Measurements from ENCODE around the gene RNF215.
A peak's percentile ranks its signal among the peaks of the same experiment; 100 is the strongest.

RNF215 gene

DNA sequence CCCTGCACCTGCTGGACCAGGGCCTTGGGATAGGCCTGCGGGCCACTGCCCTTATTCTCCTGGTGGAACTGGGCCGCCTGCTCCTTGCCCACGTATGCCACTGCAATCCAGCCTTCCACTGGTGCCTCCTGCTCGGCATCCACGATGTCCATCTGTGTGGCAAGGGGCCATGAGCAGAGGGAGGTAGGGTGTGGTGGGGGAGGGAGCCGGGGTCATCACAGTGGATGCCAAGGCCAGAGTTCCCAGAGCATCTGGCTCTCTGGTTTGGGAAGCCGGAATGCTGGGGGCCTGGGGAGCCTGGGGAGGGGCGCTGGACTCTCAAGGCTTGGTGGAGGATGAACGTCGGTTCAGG, 627 bp downstream of the RNF215 start:
- H3K79me2 ChIP-seq (ENCODE audit: low read length) = no peaks in the 10 kb centered on the region
- peak overlapping the region; percentile 54 for H3K9ac ChIP-seq (ENCODE audit: low read length)
- peaks cover 25% of the 10 kb centered on the region for H3K4me1 ChIP-seq (ENCODE audit: low read length)
- H3K27me3 ChIP-seq (ENCODE audit: low read depth, low read length) = no peaks in the 10 kb centered on the region
- H2AFZ ChIP-seq (ENCODE audit: low read depth, low read length) = no peak overlapping the region
- peak overlapping the region; percentile 89 for H3K4me2 ChIP-seq (ENCODE audit: low read length)
- no peaks in the 10 kb centered on the region for H4K20me1 ChIP-seq (ENCODE audit: insufficient read depth, low read length)
- no peaks in the 10 kb centered on the region for H3K36me3 ChIP-seq (replicated peaks; ENCODE audit: low read depth, low read length)
- no peaks in the 10 kb centered on the region for H3K9me3 ChIP-seq (ENCODE audit: insufficient read depth, low read length)
- H3K27ac ChIP-seq (ENCODE audit: low read length) = no peak overlapping the region
- TF ChIP-seq, protein P1, sequence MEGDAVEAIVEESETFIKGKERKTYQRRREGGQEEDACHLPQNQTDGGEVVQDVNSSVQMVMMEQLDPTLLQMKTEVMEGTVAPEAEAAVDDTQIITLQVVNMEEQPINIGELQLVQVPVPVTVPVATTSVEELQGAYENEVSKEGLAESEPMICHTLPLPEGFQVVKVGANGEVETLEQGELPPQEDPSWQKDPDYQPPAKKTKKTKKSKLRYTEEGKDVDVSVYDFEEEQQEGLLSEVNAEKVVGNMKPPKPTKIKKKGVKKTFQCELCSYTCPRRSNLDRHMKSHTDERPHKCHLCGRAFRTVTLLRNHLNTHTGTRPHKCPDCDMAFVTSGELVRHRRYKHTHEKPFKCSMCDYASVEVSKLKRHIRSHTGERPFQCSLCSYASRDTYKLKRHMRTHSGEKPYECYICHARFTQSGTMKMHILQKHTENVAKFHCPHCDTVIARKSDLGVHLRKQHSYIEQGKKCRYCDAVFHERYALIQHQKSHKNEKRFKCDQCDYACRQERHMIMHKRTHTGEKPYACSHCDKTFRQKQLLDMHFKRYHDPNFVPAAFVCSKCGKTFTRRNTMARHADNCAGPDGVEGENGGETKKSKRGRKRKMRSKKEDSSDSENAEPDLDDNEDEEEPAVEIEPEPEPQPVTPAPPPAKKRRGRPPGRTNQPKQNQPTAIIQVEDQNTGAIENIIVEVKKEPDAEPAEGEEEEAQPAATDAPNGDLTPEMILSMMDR (IDR thresholded peaks at IDR 0.05; ENCODE audit: low read depth, low read length) = no peak
- no peak for TF ChIP-seq EZH2phosphoT487 (IDR thresholded peaks at IDR 0.05; ENCODE audit: low read depth)
- H3K4me3 ChIP-seq (ENCODE audit: low read length) = peak overlapping the region; percentile 80

DNA sequence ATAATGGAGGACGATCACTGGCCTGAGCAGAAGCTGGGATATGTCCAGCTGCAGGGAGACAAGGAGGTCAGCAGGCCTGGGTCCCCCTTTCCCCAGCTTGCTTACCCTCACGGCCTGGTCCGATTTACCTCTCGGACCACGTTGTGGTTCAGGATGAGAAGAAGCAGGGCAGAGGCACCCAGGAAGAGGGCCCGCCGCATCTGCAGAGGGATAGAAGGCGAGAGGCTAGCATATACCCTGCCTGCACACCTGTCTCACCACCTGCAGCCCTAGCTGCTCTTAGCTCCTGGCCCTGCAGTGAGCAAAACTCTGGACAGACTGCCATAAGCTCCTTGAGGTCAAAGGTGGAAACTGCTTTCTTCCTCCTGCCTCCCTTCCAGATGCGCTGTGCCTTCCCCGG, 1.3 kb downstream of the RNF215 start:
- H3K27ac ChIP-seq (ENCODE audit: low read length) = no peak overlapping the region
- H3K9me3 ChIP-seq (ENCODE audit: insufficient read depth, low read length) = no peaks in the 10 kb centered on the region
- H2AFZ ChIP-seq (ENCODE audit: low read depth, low read length) = no peak overlapping the region
- no peak overlapping the region for H3K9ac ChIP-seq (ENCODE audit: low read length)
- no peaks in the 10 kb centered on the region for H3K79me2 ChIP-seq (ENCODE audit: low read length)
- peak overlapping the region; percentile 80; the same call in 1 of the 2 replicates for H3K4me3 ChIP-seq (ENCODE audit: low read length)
- H3K4me1 ChIP-seq (ENCODE audit: low read length) = peaks cover 18% of the 10 kb centered on the region
- no peaks in the 10 kb centered on the region for H3K27me3 ChIP-seq (ENCODE audit: low read depth, low read length)
- peak overlapping the region; percentile 89 for H3K4me2 ChIP-seq (ENCODE audit: low read length)
- H3K36me3 ChIP-seq (replicated peaks; ENCODE audit: low read depth, low read length) = no peaks in the 10 kb centered on the region
- TF ChIP-seq, protein P1 (IDR thresholded peaks at IDR 0.05; ENCODE audit: low read depth, low read length) = no peak
- TF ChIP-seq EZH2phosphoT487 (IDR thresholded peaks at IDR 0.05; ENCODE audit: low read depth) = no peak
- H4K20me1 ChIP-seq (ENCODE audit: insufficient read depth, low read length) = no peaks in the 10 kb centered on the region

DNA sequence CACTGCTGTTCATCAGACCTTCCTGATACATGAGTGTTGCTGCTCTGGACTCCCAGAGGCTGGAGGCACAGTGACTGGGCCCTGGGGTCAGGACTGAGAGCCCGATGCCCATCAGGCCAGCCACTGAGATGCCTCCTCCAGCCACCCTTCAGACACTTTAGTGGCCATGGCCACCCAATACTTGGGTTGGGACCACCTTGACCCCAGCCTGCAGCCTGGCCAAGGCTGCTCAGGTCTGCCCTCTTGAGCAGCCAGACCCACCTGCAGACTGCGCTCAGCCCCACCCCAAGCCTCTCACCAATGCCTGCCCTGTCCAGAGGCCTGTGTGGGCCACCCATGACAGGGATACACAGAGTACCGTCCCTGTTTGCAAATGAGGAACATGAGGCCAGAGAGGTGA, 4.2 kb downstream of the RNF215 start:
- Histone ChIP-seq H3K79me2 (ENCODE audit: low read length) (no peaks in the 10 kb centered on the region), H4K20me1 (ENCODE audit: insufficient read depth, low read length) (no peaks in the 10 kb centered on the region), H3K4me3 (ENCODE audit: low read length) (no peak overlapping the region), H3K36me3 (replicated peaks; ENCODE audit: low read depth, low read length) (no peaks in the 10 kb centered on the region), H3K9me3 (ENCODE audit: insufficient read depth, low read length) (no peaks in the 10 kb centered on the region), H3K4me1 (ENCODE audit: low read length) (peaks cover 24% of the 10 kb centered on the region), H3K9ac (ENCODE audit: low read length) (no peak overlapping the region), H3K27ac (ENCODE audit: low read length) (no peak overlapping the region), H2AFZ (ENCODE audit: low read depth, low read length) (no peak overlapping the region), H3K4me2 (ENCODE audit: low read length) (no peak overlapping the region), H3K27me3 (ENCODE audit: low read depth, low read length) (no peaks in the 10 kb centered on the region)
- TF ChIP-seq EZH2phosphoT487 (IDR thresholded peaks at IDR 0.05; ENCODE audit: low read depth) = no peak
- TF ChIP-seq, protein P1 (IDR thresholded peaks at IDR 0.05; ENCODE audit: low read depth, low read length) = no peak

DNA sequence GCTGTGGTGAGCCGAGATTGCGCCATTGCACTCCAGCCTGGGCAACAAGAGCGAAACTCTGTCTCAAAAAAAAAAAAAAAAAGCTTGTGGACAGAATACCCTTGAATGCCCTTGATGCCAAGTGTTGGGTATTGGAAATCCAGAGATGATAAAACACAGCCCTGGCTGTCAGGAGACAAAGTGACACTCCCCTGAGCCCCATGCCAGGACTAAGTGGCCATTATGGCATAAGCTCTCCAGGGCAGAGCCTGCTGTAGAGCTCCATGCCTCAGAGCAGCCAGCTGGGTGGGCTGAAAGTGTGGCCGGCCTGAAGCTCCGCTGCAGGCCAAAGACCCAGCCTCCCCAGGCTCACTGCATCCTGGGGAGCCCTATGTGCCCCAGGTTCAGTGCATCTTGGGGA, 4.9 kb downstream of the RNF215 start:
- Histone ChIP-seq H3K79me2 (ENCODE audit: low read length) (no peaks in the 10 kb centered on the region), H2AFZ (ENCODE audit: low read depth, low read length) (no peak overlapping the region), H3K9ac (ENCODE audit: low read length) (no peak overlapping the region), H4K20me1 (ENCODE audit: insufficient read depth, low read length) (no peaks in the 10 kb centered on the region), H3K4me2 (ENCODE audit: low read length) (no peak overlapping the region), H3K27me3 (ENCODE audit: low read depth, low read length) (no peaks in the 10 kb centered on the region), H3K9me3 (ENCODE audit: insufficient read depth, low read length) (no peaks in the 10 kb centered on the region), H3K27ac (ENCODE audit: low read length) (no peak overlapping the region), H3K36me3 (replicated peaks; ENCODE audit: low read depth, low read length) (peaks cover 2% of the 10 kb centered on the region), H3K4me3 (ENCODE audit: low read length) (no peak overlapping the region), H3K4me1 (ENCODE audit: low read length) (peaks cover 20% of the 10 kb centered on the region)
- TF ChIP-seq, protein P1 (IDR thresholded peaks at IDR 0.05; ENCODE audit: low read depth, low read length) = no peak
- TF ChIP-seq EZH2phosphoT487 (IDR thresholded peaks at IDR 0.05; ENCODE audit: low read depth) = no peak

All from OCI-LY3 (cell line).